Erythroblast (primary cell): ENCODE measurements around the gene DOCK9.

Experiments used
- GATA1 ChIP-seq: IDR thresholded peaks from 2 replicates; pipeline ENCODE4 v1.6.1; 2011; ENCODE audit warnings: low read depth, mild to moderate bottlenecking, control low read depth, low read length, moderate library complexity
- POLR2A ChIP-seq: IDR thresholded peaks from 2 replicates; pipeline ENCODE4 v1.6.1; 2011; ENCODE audit warnings: mild to moderate bottlenecking, low read length

- TF ChIP-seq POLR2A = no peak
- TF ChIP-seq GATA1 = no peak
Measured at GRCh38 chr13:98955336-98955735, 22.5 kb downstream of the DOCK9 start.
